GM12874 (cell line): ENCODE results near the gene CDC42BPB.

Experiments
- CTCF ChIP-seq: IDR thresholded peaks from 2 replicates; pipeline ENCODE4 v1.5.1; 2011; ENCODE audit warnings: low read depth, mild to moderate bottlenecking, control low read depth, low read length, moderate library complexity; ENCODE audit not compliant: insufficient read depth

The CDC42BPB gene

GRCh38 chr14:103085106-103086091 is 28.1 kb upstream of the CDC42BPB start:
- TF ChIP-seq CTCF: 0 out of 2 replicates have a peak, but pooled peaks have one; percentile 6

- no peak for TF ChIP-seq CTCF
Measured at GRCh38 chr14:103084021-103084919, 26.9 kb upstream of the CDC42BPB start, which contains the start of gene LBHD2. LBHD2 (plus strand) TSS chr14:103084210; CDS start chr14:103086013, 1,803 bp downstream.

GRCh38 chr14:103081951-103082350 is 24.6 kb upstream of the CDC42BPB start:
- TF ChIP-seq CTCF: no peak

GRCh38 chr14:103078860-103079587 is 21.7 kb upstream of the CDC42BPB start:
- TF ChIP-seq CTCF: no peak

- TF ChIP-seq CTCF: peak; percentile 86
Measured at GRCh38 chr14:103078420-103078749, 21.0 kb upstream of the CDC42BPB start.

- no peak for TF ChIP-seq CTCF
Measured at GRCh38 chr14:103074729-103075367, 17.5 kb upstream of the CDC42BPB start.
